A673 (cell line): Measurements from ENCODE around the gene AIM2. TPM values are rescaled to one million over a fixed set of nuclear protein-coding genes. Genes with fewer than 3 reads are reported as not detected.
A peak's percentile ranks its signal among the peaks of the same experiment; 100 is the strongest.

Source experiments
- BruUV-seq: library from RNA; stranded (reverse); fragments of 400-500 nt; replicated peaks from 2 replicates; lab custom pipeline; 2021; lab: Mats Ljungman, UMichigan
- CTCF ChIA-PET: fragments of 300-600 bp; sonication (Branson Sonifier 250); formaldehyde crosslinking; loops from one replicate; lab custom pipeline; 2022; ENCODE audit warnings: antibody characterized with exemption; lab: Charles Lee
- POLR2A ChIA-PET: fragments of 300-600 bp; sonication (Branson Sonifier 250); formaldehyde crosslinking; loops from one replicate; lab custom pipeline; 2022; ENCODE audit warnings: antibody characterized with exemption; ENCODE audit not compliant: low non-redundant PET; lab: Charles Lee
- DNase-seq: peaks from one replicate; pipeline ENCODE4 v3.0.0-alpha.2; 2015; ENCODE audit warnings: low spot score
- H3K27ac ChIP-seq: fragments of 200-600 bp; sonication (generic); 2 replicates; pipeline ENCODE4 v1.5.1; 2016; ENCODE audit warnings: mixed run types, low read depth, mild to moderate bottlenecking, mixed read lengths, antibody characterized with exemption, low read length; ENCODE audit not compliant: poor library complexity, severe bottlenecking
- H3K27me3 ChIP-seq: fragments of 200-600 bp; sonication (generic); replicated peaks from 2 replicates; pipeline ENCODE4 v1.6.1; 2017; ENCODE audit warnings: mixed run types, low read depth, mild to moderate bottlenecking, mixed read lengths, antibody characterized with exemption, low read length; ENCODE audit not compliant: insufficient read depth, poor library complexity
- H3K36me3 ChIP-seq: fragments of 200-600 bp; sonication (generic); 2 replicates; pipeline ENCODE4 v1.6.1; 2016; ENCODE audit warnings: mixed run types, mild to moderate bottlenecking, mixed read lengths, antibody characterized with exemption, low read length; ENCODE audit not compliant: insufficient read depth, poor library complexity, severe bottlenecking
- H3K4me1 ChIP-seq: fragments of 200-600 bp; sonication (generic); 2 replicates; pipeline ENCODE4 v1.6.1; 2017; ENCODE audit warnings: mixed run types, mild to moderate bottlenecking, mixed read lengths, antibody characterized with exemption, low read length; ENCODE audit not compliant: insufficient read depth, poor library complexity, severe bottlenecking
- H3K4me3 ChIP-seq: fragments of 200-600 bp; sonication (generic); 2 replicates; pipeline ENCODE4 v1.5.1; 2016; ENCODE audit warnings: low read depth, mixed run types, mild to moderate bottlenecking, mixed read lengths, low read length; ENCODE audit not compliant: poor library complexity, severe bottlenecking
- H3K9me3 ChIP-seq: fragments of 200-600 bp; sonication (generic); 2 replicates; pipeline ENCODE4 v1.6.1; 2016; ENCODE audit warnings: mixed run types, low read depth, mild to moderate bottlenecking, mixed read lengths, antibody characterized with exemption, low read length; ENCODE audit not compliant: poor library complexity, severe bottlenecking
- CTCF ChIP-seq: fragments of 300-800, 200-600 bp; sonication (generic); conservative IDR thresholded peaks from 2 replicates; pipeline ENCODE4 v1.5.1; 2017; ENCODE audit warnings: low read depth, mild to moderate bottlenecking, antibody characterized with exemption, low read length, moderate library complexity, mixed read lengths
- EZH2 ChIP-seq: fragments of 200-600 bp; sonication (generic); IDR thresholded peaks from 2 replicates; pipeline ENCODE4 v1.6.1; 2017; ENCODE audit warnings: borderline replicate concordance, low read depth, mild to moderate bottlenecking, mixed read lengths, antibody characterized with exemption, low read length; ENCODE audit not compliant: poor library complexity, severe bottlenecking
- intact Hi-C: fragments of 100-400 bp; cut with micrococcal nuclease; formaldehyde crosslinking; loops from one replicate; pipeline ENCODE4 v1.10.0; 2022; ENCODE audit not compliant: unreplicated experiment
- total RNA-seq: library from RNA; stranded (reverse); gene quantifications from 2 replicates; pipeline ENCODE4 v1.2.3, GENCODE V29; 2021

Gene AIM2
- total RNA-seq, 1 experiment from 2014 or later, result not detected

GRCh38 chr1:159014003-159014571 is 62.5 kb downstream of the AIM2 start:
- DNase-seq, result no peak
- H3K4me3 ChIP-seq, result no peak overlapping the region
- ChIA-PET CTCF (no interaction called here), POLR2A (no interaction called here)
- BruUV-seq, result no TSS peak
- intact Hi-C loops, result loop anchor here (5.0 kb wide), 1 partner anchor 43 kb away; no protein-coding TSS in a partner anchor
- H3K9me3 ChIP-seq, result no peaks in the 10 kb centered on the region
- H3K27ac ChIP-seq, result no peak overlapping the region
- H3K36me3 ChIP-seq, result peaks cover 29% of the 10 kb centered on the region
- H3K4me1 ChIP-seq, result peaks cover 14% of the 10 kb centered on the region
- no peak for TF ChIP-seq EZH2
- no peak for TF ChIP-seq CTCF
- no peaks in the 10 kb centered on the region for H3K27me3 ChIP-seq

- no peak overlapping the region for H3K27ac ChIP-seq
- no peaks in the 10 kb centered on the region for H3K27me3 ChIP-seq
- no TSS peak for BruUV-seq
- DNase-seq, result peak; percentile 61
- no peaks in the 10 kb centered on the region for H3K9me3 ChIP-seq
- H3K4me1 ChIP-seq, result peaks cover 20% of the 10 kb centered on the region
- intact Hi-C loops, result loop anchor here (5.0 kb wide), 1 partner anchor 45 kb away; no protein-coding TSS in a partner anchor
- ChIA-PET CTCF (no interaction called here), POLR2A (no interaction called here)
- H3K36me3 ChIP-seq, result peaks cover 18% of the 10 kb centered on the region
- TF ChIP-seq EZH2 (no peak), CTCF (no peak)
- peak overlapping the region; percentile 55 for H3K4me3 ChIP-seq
Measured at GRCh38 chr1:159012495-159012894, 64.1 kb downstream of the AIM2 start.

Other genes with a start within 250 kb of the AIM2 start
- not detected in 2 replicates for gene MNDA, start 245.4 kb downstream of the AIM2 start, total RNA-seq
- not detected in 2 replicates for gene PYHIN1, start 145.2 kb downstream of the AIM2 start, total RNA-seq
- gene IFI16, start 66.9 kb downstream of the AIM2 start, total RNA-seq, result 68.1 and 87.4 TPM in 2 replicates
- not detected in 2 replicates for gene CADM3, start 94.8 kb upstream of the AIM2 start, total RNA-seq
- not detected in 2 replicates for gene ACKR1, start 128.1 kb upstream of the AIM2 start, total RNA-seq
- gene FCER1A, start 225.6 kb upstream of the AIM2 start, total RNA-seq, result not detected in 2 replicates